Bone marrow (tissue), 2 donors: ENCODE data around the gene TRPM5.

Source experiments
- DNase-seq, 2 donors: peaks; one replicate each; lab custom pipeline; 2025; lab: John Stamatoyannopoulos, UW

Gene TRPM5

DNA sequence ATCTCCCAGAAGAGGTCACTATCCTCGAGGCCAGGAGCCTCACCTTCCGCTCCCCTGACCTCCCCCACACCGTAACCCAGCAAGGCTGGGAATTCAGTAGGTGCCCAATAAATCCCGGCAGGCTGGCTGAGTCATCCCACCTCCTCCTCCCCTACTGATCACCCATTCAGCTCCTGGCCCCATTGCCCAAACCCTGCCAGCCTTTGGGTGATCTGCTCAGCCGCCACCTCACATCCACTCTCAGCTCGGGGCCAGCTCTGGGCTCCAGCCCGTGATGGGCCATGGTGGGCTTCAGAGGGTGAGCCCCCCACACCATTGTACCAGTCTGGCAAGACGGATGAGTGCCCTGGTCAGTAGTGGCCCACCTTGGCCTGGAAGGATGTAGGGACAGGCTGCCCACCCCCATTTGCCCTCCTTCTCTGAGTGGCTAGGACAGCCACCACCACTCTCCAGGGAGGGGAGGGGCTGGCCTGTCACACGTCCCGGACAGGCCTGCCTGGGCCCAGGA is 8.2 kb downstream of the TRPM5 start:
- no peak for DNase-seq

DNA sequence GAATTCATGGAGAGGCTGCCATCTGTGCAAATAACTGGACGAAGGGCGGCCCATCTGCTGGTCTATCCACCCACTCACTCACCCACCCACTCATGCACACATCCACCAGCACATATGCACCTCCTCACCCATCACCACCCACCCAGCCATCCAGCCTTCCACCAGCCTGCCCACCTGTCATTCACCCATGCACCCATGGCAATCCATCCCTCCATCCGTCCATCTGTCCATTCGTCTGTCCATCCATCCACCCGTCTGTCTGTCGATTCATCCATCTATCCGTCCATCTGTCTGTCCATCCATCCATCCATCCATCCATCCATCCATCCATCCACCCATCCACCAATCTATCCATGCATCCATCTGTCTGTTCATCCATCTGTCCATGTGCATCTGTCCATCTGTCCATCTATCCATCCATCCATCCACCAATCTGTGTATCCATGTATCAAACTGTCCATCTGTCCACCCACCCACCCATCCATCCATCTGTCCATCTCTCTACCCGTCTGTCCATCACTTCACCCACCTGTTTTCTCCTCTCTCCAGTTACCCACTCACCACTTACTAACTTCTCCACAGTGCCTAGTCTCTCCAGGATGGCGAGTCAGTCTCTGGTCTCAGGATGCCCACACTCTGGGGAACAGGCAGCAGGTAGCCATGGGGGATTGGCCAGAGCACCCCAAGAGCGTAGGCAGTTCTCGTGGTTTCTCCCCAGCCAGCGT is 8.9 kb downstream of the TRPM5 start:
- no peak for DNase-seq

- no peak for DNase-seq
These were observed 9.6 kb downstream of the TRPM5 start for GRCh38 chr11:2434506-2435255.

DNA sequence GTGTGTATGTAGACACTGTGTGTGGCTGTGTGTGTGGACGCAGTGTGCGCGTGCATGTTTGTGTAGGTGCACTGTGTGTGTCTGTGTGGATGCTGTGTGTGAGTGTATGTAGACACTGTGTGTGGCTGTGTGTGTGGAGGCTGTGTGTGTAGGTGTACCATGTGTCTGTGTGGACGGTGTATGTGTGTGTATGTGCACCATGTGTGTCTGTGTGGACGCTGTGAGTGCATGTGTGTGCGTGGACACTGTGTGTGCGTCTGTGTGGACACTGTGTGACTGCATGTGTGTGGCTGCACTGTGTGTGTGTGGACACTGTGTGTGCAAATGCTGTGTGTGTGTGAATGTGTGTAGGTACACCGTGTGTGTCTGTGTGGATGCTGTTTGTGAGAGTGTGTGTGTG is 10.3 kb downstream of the TRPM5 start:
- DNase-seq, result no peak

- no peak for DNase-seq
These were observed 11.0 kb downstream of the TRPM5 start for GRCh38 chr11:2433106-2433925.

- no peak for DNase-seq
These were observed 11.7 kb downstream of the TRPM5 start for GRCh38 chr11:2432628-2433071.

DNA sequence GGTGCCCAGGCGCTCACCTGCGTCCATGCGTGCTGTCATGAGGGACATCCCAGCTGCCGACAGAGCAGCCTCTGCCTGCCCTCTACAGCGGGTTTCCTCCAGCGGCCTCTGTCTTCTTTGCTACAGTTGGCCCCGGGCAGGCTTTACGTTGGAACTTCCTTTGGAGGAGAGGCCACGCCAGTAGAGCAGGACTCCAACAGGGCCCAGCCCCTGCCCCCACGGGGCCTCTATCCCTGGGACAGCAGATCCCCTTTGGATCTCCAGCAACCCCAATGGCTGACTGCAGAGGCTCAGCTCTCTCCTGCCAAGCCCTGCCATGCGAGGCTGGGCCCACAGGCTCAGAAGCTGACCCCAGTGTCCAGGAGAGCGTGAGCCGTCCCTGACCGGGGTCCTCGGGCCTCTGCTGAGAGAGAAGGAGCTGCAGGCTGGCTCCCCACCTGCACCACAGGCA is 12.1 kb downstream of the TRPM5 start:
- DNase-seq, result no peak

- DNase-seq, result no peak
These were observed 12.9 kb downstream of the TRPM5 start for GRCh38 chr11:2431395-2431794.

- DNase-seq, result peak; percentile 25 to 66
These were observed 16.0 kb downstream of the TRPM5 start for GRCh38 chr11:2428322-2428795.

- no peak for DNase-seq
These were observed 16.5 kb downstream of the TRPM5 start for GRCh38 chr11:2427721-2428321.

DNA sequence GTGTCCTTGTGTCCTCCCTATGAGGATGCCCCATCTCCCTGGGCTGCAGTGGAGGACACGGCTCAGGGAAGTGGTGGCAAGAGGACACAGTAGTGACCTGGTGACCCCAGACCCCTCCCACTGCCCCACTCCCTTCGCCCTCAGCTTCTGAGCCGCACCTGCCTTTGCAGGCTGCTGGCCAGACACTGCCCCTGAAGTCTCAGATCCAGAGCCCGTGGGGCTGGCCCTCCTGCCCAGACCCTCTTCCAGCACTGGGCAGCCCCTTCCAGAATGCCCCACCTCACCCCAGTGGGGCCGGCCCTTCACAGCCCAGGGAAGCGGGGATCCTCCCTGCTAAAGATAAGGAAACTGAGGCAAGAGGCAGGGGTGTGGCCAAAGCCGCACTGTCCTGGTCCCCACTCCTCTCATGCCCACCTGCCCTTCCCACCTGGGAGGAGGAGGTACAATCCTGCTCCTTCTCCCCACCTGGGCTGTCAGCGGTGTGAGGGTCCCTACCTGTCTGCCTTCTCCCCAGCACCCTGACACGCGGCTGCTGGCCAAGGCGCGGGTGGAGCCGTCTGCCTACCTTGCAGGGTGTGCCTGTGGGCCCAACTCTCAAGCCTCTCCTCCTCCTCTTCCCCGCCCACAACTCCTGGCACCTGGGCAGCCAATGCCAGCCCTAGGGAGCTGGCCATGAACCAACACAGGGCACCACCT is 17.3 kb downstream of the TRPM5 start:
- DNase-seq, result no peak

- DNase-seq, result no peak
These were observed 18.1 kb downstream of the TRPM5 start for GRCh38 chr11:2426221-2426620.

DNA sequence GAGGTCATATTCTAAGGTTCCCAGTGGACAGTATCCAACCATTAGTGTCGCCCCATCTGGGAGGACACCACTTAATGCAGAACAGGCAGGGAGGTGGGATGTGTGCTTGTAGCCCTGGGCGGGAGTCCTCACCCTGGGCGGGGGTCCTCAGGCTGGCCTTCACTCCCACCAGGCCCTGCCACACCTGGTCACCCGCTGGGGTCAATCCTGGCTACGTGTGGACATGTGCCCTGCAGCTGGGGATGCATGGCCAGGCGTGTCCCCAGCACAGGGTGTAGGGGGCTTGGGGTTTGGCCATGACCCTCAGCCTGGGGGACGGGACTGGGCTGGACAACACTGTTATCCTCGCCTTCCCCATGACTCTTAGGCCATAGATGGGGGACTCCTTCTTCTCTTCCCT is 18.8 kb downstream of the TRPM5 start:
- no peak for DNase-seq

- DNase-seq, result no peak
These were observed 19.4 kb downstream of the TRPM5 start for GRCh38 chr11:2424811-2425495.

DNA sequence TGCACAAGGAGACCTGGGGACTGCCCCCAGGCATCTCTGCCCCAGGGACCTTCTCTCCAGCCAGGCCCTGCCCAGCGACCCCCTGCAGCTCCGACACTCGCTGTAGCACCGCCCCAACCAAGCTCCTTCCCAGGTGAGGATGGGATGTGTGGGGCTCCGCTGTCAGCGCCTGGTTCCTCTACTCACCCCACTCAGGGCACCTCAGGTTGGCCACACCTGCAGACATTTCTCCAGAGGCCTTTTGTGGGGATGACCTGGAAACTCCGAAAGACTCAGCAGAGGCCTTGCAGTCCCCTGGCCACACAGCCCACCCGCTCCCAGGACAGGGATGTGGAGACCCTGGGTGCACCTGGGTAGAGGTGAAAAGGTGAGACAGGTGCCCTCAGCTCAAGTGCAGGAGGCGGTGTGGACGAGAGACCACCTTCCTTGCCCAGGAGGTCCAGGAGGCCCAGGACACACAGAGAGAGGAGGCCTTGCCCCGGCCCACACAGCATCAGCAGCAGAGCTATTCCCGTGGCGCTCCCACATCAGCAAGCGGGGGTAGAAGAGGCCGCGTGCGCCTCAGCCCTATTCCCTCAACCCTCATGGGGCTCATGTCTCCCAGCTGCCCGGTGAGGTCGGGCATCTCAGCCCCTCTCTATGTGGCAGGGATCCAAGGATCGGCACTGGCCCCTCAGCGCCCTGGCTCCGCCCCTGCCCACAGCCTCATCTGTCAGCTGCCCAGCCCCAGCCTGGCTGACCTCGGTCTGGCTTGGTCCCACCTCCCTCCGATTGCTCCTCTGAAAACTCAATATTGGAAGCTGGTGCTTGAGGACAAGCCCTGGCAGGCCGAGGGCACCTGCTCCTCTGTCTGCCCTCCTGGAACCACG is 20.9 kb downstream of the TRPM5 start:
- DNase-seq, result no peak

DNA sequence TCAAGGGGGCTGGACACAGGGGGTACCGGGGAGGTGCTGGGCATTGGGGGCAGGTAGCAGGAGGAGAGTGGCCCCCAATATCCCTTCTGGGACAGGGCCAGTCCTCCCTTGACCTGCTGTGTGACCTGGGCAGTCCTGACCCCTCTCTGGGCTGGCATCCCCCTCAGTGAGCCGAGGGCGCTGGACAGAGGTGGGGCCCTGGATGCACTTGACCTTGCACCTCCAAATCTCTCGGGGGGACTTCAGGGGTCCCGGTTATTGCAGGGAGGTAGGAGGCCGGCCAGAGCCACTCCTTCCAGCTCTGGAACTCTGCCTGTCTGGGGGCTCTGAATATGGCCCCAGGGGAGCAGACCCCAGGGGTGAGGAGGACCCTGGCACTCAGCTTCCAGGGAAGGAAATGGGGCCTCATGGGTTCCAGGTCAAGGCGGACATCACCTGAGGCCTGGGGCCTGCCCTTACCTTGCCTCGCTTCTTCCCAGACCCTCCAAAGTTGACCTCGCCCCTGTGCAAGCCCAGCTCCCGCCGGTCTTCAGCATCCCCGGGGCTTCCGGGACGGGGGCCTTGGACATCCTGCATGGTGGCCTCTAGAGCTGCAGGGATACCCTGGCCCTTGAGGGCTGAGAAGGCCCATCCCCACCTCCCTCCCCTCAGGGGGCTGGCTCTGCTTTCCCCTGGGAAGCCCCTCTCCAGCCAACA is 21.7 kb downstream of the TRPM5 start:
- no peak for DNase-seq

GRCh38 chr11:2421996-2422395 is 22.3 kb downstream of the TRPM5 start:
- no peak for DNase-seq

DNA sequence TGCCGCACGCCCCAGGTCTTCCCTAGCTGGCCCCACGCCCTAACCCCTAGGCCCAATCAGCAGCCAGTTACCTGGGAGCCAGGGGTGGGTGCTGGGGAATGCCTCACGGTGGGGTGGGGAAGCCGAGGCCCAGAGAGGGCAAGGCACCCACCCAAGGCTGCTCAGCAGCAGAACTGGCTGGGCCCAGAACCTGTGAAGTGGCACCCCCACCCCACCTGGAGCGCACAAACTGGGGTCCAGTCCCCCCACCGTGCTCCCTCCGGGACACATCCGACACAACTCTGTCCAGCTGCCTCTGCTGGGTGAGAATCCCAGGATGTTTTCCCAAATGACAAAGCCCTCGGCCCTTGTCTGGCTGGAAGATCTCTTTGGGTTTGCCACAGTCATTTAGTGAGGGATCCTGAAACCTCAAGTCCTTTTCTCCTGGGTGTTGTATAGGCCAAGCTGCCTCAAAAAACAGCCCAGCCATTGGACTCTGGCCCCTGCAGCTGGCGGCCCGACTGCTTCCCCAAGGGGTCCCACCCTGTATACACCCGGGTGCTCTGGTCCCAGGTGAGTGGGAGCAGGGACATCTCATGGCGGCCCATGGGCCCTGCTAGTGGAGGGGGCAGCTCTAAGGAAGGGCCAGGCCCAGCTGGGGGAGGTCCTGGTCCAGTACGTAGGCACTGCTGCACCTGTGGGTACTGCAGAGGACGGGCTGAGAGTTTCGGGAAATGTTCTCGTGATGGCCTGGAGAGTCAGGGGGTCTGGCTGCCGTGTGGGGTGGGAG is 22.9 kb downstream of the TRPM5 start:
- DNase-seq, result no peak
